Effector CD4-positive, alpha-beta T cell (primary cell): ENCODE measurements around the gene ARMC9.
"Not testable (repeated sequence)": the region's sequence is repeated elsewhere in the genome, so short reads cannot be mapped to it uniquely, and the experiment has no call there.

Experiments used
- DNase-seq: peaks from one replicate; pipeline ENCODE4 v3.0.0-alpha.2; 2020

Gene ARMC9

GRCh38 chr2:231244382-231245248, 46.2 kb downstream of the ARMC9 start:
- no peak for DNase-seq

- DNase-seq = no peak
These were observed 47.0 kb downstream of the ARMC9 start for GRCh38 chr2:231245249-231246094.

DNA sequence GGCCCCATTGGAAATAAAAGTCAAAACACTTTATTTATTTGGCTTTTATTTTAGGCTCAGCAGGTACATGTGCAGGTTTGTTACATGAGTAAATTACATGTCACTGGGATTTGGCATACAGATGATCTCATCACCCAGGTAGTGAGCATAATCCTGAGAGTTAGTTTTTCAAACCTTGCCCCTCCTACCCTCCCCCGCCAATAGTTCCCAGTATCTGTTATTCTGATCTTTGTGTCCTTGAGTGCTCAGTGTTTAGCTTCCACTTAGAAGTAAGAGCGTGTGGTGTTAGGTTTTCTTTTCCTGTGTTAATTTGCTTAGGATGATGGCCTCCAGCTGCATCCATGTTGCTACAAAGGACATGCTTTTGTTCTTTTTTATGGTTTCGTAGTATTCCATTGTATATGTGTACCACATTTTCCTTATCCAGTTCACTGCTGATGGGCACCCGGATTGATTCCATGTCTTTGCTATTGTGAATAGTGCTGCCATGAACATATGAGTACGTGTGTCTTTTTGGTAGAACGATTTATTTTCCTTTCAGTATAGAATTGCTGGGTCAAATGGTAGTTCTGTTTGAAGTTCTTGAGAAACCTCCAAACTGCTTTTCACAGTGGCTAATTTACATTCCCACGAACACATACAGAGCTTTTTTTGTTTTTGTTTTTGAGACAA, 47.9 kb downstream of the ARMC9 start:
- no peak for DNase-seq

GRCh38 chr2:231250146-231250545, 51.7 kb downstream of the ARMC9 start:
- no peak for DNase-seq

- no peak for DNase-seq
These were observed 52.3 kb downstream of the ARMC9 start for GRCh38 chr2:231250698-231251097.

- DNase-seq = not testable (repeated sequence)
These were observed 54.9 kb downstream of the ARMC9 start for GRCh38 chr2:231253292-231253691.

GRCh38 chr2:231256494-231256893, 58.1 kb downstream of the ARMC9 start:
- no peak for DNase-seq

DNA sequence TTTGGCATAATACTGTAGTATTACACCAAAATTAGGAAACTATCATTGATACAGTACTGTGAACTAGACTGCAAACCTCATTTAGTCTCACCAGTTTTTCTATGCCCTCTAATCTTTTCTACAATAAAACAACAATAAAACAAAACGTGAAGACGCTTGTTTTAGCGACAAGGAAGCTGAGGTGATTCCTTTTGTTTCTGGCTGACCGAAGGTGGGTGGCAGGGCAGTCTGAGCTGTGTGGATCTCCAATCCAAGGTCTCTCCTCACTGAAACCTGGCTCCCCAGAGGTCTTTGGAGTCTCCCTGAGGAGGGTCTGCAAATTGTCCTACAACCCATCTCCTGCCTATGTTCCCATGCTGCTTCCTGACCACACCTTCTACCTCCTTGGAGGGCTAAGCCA, 59.3 kb downstream of the ARMC9 start:
- no peak for DNase-seq

GRCh38 chr2:231258701-231259100, 60.3 kb downstream of the ARMC9 start:
- DNase-seq = no peak

- no peak for DNase-seq
These were observed 60.7 kb downstream of the ARMC9 start for GRCh38 chr2:231259104-231259503.

GRCh38 chr2:231260442-231261208, 62.2 kb downstream of the ARMC9 start:
- DNase-seq = no peak

GRCh38 chr2:231263118-231263831, 64.8 kb downstream of the ARMC9 start:
- no peak for DNase-seq

GRCh38 chr2:231270221-231271114, 72.0 kb downstream of the ARMC9 start:
- DNase-seq = no peak

GRCh38 chr2:231272991-231273390, 74.6 kb downstream of the ARMC9 start:
- no peak for DNase-seq

DNA sequence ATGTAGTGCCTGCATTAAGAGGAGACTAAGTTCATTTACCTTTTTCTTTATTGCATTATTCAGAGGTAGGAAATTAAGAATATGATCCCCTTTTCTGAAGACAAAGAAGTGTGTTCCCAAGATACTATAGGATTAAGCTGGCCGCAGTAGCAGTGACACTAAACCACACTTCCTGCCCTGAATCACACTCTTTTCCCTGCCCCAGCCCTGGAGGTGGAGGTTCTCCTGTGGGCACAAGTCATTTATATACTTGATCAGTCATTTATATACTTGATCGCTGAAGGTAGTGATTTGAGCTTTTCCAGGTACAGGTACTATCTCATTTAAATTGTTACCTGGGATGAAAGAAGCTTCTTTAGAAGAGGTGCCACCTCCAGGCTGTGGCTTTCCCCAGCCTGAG, 78.6 kb downstream of the ARMC9 start:
- DNase-seq = no peak

DNA sequence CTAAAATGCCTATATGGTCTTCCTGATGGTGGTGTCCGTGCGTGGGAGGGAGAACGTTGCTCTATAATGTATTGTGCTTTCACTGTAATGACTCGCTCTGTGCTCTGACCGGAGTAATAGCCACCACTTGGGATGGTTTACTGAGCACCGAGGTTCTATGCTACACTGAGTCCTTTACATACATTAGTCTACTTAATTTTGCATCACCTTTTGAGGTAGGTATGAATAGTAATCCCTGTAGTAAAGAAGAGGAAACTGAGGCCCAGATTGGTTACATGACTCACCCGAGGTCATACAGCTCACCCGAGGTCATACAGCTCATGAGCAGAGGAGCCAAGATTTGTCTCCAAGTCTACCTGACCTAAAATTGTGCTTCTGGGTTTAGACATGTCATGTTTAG, 79.5 kb downstream of the ARMC9 start:
- no peak for DNase-seq

DNA sequence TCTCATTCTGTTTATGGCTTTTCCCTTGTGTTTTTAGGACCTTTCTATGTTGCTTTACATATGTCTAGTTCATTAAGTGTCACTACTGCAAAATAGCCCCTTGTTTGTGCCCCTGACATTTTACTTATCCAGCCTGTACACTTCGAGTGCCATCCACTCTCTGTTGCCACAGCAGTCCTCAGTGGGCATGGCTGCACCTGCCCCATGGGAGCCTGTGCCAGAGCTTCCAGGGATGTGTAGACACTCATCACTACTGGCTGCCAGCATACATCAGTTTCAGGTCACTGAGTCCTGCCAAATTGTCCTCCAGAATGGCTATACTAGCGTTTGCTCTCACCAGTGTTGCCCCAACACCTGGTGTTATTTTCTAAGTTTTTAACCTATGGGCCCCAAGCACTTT, 80.4 kb downstream of the ARMC9 start:
- no peak for DNase-seq

- no peak for DNase-seq
These were observed 82.4 kb downstream of the ARMC9 start for GRCh38 chr2:231280846-231281245.

DNA sequence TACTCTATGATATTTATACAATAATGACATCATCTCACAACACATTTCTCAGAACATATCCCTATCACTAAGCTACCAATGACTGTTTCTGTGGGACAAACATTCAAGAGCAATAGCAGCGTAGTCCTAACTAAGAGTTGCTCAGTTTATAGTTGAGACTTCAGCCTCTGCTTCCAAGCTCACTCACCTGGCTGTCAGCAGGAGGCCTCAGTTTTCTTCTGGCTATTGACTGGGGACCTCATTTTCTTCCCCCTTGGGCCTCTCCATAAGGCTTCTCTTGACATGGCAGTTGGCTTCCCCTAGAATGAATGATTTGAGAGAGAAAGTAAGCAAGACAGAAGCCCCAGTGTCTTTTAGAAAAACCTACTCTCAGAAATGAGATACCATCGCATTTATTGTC, 85.9 kb downstream of the ARMC9 start:
- no peak for DNase-seq

DNA sequence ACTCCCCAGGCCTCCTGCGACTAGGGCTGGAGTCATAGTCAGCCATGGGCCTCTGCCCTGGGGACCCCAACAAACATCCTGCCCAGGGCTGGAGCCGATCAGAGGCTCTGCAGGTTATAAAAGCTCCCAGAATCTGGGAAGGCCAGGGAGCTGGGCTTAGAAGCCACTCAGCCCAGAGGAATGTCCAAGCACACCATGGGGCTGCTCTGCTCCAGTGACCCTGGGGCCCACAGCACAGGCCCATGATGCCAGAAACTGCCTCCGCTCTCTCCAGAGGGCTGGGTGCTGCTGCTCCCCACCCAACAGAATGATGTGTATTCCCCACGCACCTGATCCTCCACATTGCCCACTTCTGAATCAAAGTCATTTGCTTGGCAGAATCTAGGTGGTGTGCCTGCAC, 88.5 kb downstream of the ARMC9 start:
- no peak for DNase-seq

DNA sequence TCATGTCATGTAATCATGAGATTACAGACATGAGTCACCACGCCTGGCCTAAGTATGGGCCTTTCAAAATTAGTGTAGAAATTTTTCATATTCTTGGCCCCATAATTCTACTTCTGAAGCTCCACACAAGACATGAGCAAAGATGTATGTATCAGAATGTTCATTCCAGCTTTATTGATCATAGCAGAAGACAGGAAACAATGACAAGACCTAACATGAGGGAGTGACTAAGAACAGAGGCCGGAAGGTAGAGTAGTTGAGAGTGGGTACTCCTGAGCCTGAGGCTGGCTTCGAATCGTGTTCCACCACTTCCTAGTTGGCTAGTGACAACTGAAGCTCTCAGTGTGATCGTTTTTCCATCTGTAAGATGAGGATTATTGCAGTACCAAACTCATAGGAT, 89.3 kb downstream of the ARMC9 start:
- no peak for DNase-seq
